GM18505 (cell line): ENCODE results near the gene CACNA2D3.
"Not testable (repeated sequence)": the region's sequence is repeated elsewhere in the genome, so short reads cannot be mapped to it uniquely, and the experiment has no call there.

Source experiments
- ATAC-seq: cut with Tn5 transposase; IDR thresholded peaks from one replicate; pipeline ENCODE4 v1.9.1; 2021; ENCODE audit not compliant: unreplicated experiment
- POLR2A ChIP-seq: IDR thresholded peaks from 4 replicates; pipeline ENCODE4 v1.6.1; 2011; ENCODE audit warnings: borderline replicate concordance; ENCODE audit not compliant: insufficient read depth, insufficient read length; ENCODE audit errors: extremely low read depth

The CACNA2D3 gene

GRCh38 chr3:54458357-54458756 lies 336.0 kb downstream of the CACNA2D3 start:
- ATAC-seq = no peak
- TF ChIP-seq POLR2A = no peak

GRCh38 chr3:54464554-54464953 lies 342.2 kb downstream of the CACNA2D3 start:
- not testable (repeated sequence) for ATAC-seq

- ATAC-seq = no peak
- TF ChIP-seq POLR2A = no peak
Measured at GRCh38 chr3:54476891-54477290, 354.5 kb downstream of the CACNA2D3 start.

- ATAC-seq = no peak
- no peak for TF ChIP-seq POLR2A
Measured at GRCh38 chr3:54481606-54482365, 359.4 kb downstream of the CACNA2D3 start.

GRCh38 chr3:54484334-54484733 lies 362.0 kb downstream of the CACNA2D3 start:
- TF ChIP-seq POLR2A = no peak
- no peak for ATAC-seq

GRCh38 chr3:54486317-54486716 lies 364.0 kb downstream of the CACNA2D3 start:
- no peak for ATAC-seq
- no peak for TF ChIP-seq POLR2A

GRCh38 chr3:54488297-54488696 lies 365.9 kb downstream of the CACNA2D3 start:
- no peak for TF ChIP-seq POLR2A
- no peak for ATAC-seq

- no peak for ATAC-seq
- no peak for TF ChIP-seq POLR2A
Measured at GRCh38 chr3:54494209-54494608, 371.9 kb downstream of the CACNA2D3 start.

- no peak for TF ChIP-seq POLR2A
- ATAC-seq = no peak
Measured at GRCh38 chr3:54506603-54507002, 384.3 kb downstream of the CACNA2D3 start.

GRCh38 chr3:54507876-54508460 lies 385.6 kb downstream of the CACNA2D3 start:
- TF ChIP-seq POLR2A = no peak
- no peak for ATAC-seq

GRCh38 chr3:54510506-54510905 lies 388.2 kb downstream of the CACNA2D3 start:
- ATAC-seq = no peak
- TF ChIP-seq POLR2A = no peak

- ATAC-seq = no peak
- no peak for TF ChIP-seq POLR2A
Measured at GRCh38 chr3:54511766-54512365, 389.5 kb downstream of the CACNA2D3 start.

- no peak for ATAC-seq
- TF ChIP-seq POLR2A = no peak
Measured at GRCh38 chr3:54514006-54514405, 391.7 kb downstream of the CACNA2D3 start.

- ATAC-seq = no peak
- TF ChIP-seq POLR2A = no peak
Measured at GRCh38 chr3:54514416-54514815, 392.1 kb downstream of the CACNA2D3 start.
